ENCODE measurements around the gene C17orf50.

Gene C17orf50

DNA sequence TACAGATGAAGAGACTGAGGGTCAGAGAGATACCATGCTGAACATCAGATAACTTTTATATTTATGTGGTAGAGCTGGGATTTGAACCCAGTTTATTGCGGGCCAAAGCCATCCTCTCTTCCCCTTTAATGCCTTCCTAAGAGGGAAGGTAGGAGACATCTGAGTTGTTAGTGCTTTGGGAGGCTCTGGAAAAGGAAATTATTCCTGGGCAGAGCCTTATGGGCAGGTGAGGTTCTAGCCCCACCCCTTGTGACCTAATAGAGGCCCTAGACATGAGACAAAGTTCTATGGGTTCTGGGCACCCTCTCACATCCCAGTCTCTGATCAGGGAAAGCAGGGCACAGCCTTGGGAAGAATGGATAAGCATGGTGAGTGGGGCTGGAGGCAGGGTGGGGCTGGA is at the start of gene C17orf50:
Gene C17orf50 (plus strand): TSS at position 301 of the 400 bp plus-strand sequence. CDS start 55 bp downstream, at position 356.
- DNase-seq: no peak

GRCh38 chr17:35710950-35711349 is 49.7 kb upstream of the C17orf50 start:
- DNase-seq: no peak

DNA sequence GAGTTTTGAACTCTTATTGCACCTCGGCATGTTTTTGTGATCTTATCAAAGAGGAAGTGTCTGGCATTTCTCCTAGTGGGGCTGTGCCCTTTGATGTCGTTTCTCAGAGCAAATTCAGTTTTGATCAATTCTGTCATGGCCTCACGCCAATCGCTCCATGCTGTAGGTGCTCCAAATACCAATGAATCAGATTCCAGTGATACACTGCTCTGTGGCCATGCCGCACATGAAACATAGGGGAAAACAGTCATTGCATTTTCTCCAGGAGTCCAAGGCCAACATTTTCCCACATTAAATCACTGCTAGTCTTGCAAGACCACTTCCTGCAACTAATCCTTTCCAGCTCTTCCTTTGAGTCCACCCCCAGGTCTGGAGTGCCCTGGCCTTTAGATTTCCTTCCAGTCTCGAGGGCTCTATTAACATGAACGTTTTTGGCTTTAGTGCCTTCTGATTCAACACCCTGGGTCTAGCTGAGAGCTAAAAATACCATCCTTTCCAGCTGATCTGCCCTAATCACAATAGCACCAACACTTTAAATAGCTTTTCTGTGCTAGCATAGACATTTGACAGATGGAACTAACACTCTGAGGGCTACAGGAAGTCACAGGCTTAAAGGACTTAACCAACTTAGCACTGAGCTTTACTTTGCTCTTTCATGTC is 47.5 kb upstream of the C17orf50 start:
- no peak for DNase-seq

GRCh38 chr17:35714988-35715387 is 45.7 kb upstream of the C17orf50 start:
- no peak for DNase-seq

DNA sequence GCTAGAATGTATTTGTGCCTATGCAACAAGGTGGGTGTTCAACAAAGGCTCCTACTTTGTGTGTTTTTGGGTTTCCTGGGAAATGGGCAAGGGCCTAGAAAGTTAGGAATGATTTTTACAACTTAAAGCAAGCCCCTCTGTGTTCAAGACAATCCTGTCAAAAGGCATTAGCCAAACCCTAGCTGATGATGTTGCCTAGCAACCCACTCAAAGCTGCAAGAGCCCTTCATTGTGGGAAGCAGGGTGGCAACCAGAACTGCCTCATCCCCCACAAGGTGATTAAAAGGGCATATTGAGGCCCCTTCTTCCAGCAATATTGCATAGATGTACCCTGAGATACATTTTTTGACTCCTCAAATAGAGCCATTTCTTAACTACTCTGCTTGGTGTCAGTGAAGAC is 45.3 kb upstream of the C17orf50 start:
- no peak for DNase-seq

DNA sequence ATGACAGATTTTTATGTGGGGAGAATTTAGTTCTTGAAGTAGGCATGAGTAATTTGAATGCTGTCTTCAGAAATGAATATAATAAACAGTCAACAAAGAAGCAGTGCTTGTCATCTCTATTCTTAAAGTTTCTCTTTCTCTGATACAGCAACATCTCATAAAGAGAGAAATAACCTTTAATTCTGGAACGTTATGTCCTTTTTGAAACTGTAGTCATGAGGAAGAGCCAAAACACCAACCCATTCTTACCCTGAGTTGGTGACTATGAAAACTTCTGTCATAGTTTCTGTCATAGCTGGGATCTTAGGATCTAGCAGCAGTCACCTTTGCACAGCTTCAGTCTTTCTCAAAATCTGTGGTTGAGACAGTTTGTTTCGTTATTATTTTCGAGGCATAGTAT is 44.5 kb upstream of the C17orf50 start:
- DNase-seq: no peak

DNA sequence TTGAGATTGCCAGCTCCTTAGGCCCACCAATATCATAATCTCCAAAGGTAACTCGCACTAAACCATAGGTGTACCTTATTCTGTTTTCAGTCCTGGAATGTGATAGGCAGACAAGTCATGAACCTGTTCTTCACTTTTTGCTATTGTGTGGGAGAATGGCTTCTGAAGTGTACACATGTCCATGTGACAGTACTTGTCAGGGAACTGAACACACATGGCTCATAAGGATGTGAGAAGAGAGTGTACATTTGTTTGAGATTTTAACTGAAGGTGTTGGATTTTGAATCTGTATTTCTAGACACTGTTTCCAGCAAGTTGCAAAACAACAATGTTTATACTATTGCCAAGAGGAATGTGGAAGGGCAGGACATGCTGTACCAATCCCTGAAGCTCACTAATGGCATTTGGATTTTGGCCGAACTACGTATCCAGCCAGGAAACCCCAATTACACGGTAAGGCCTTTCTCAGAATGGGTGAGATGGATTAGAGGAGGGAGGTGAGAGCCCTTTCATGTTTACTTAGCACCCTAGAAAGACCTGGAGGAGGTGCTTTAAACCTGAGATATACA is 43.7 kb upstream of the C17orf50 start:
- DNase-seq: no peak

DNA sequence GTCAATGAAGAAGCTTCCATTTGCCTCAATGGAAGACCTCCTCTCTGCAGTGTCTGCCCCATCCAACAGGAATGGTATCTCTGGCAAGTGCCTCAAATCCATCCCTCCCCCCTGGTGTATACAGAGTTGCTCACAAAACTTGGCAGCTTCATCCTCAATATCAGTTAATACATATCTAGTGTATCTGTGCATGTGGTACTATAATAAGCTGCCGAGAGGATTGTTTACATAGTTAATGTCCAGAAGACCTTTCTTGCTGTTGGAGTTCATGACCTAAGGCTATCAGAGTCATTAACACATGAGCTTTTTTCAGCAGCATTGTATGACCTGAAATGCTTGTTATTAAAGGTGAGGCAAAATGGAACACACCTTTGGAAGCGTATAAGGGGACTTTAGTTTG is 43.2 kb upstream of the C17orf50 start:
- no peak for DNase-seq

- no peak for DNase-seq
Measured at GRCh38 chr17:35723735-35724134, 37.0 kb upstream of the C17orf50 start.

DNA sequence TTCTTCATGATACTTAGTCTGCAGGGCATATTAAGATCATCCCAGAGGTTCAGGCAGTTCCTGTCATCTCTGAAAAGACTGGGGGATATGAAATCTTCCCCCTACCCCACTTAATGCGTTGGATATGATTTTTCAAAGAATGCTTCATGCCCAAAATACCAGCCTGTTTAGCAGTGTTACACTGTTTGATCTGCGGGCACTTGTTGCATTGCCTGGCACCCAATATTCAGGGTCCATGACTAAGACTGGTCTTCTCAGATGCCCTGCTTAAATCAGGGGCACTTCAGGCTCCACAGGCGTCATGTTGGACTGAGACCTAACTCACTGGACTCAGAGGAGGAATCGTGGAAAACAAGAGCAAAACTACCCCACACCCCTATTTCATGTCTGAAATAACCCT is 35.6 kb upstream of the C17orf50 start:
- DNase-seq: no peak

GRCh38 chr17:35725802-35726126 is 34.9 kb upstream of the C17orf50 start:
- DNase-seq: no peak

- DNase-seq: no peak
Measured at GRCh38 chr17:35726127-35726952, 34.3 kb upstream of the C17orf50 start.

- DNase-seq: no peak
Measured at GRCh38 chr17:35726953-35727460, 33.7 kb upstream of the C17orf50 start.

- DNase-seq: no peak
Measured at GRCh38 chr17:35727635-35728034, 33.1 kb upstream of the C17orf50 start.

DNA sequence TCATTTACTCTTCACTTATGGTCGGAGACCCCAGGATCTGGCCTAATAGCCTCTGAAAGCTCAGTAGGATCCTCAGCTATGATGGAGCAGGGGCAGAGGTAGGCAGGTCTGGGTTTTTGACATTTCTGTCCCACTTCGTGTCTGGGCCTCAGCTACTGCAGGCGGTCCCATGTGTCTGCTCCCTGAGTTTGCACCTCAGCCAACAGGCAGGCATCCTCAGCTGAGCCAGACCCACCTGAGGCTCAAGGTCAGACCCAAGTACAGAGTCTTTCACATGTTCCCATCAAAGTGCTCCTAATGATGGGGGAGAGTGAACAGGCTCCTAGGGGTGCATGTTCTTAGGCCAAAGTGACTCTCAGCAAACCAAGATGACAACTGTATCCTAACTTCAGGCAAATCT is 32.1 kb upstream of the C17orf50 start:
- DNase-seq: no peak

DNA sequence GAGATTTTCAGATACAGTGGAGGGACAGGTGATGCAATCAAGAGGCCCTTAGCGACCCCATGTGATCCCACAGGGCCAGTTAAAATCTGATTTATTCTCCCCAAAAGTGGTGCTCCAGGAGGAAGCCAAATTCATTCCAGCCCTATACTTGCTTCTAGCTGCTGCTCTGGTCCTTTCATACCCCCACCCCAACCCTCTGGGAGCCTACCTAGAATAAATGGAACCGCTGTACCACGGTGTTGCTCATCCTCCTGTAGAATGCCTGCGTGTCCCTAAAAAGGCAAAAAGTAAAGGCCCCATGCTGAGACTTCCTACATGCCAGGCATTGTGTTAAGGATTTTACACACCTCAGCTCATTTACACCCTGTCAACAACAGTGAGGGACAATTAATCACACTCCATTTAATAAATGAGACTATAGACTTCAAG is 31.3 kb upstream of the C17orf50 start:
- no peak for DNase-seq

DNA sequence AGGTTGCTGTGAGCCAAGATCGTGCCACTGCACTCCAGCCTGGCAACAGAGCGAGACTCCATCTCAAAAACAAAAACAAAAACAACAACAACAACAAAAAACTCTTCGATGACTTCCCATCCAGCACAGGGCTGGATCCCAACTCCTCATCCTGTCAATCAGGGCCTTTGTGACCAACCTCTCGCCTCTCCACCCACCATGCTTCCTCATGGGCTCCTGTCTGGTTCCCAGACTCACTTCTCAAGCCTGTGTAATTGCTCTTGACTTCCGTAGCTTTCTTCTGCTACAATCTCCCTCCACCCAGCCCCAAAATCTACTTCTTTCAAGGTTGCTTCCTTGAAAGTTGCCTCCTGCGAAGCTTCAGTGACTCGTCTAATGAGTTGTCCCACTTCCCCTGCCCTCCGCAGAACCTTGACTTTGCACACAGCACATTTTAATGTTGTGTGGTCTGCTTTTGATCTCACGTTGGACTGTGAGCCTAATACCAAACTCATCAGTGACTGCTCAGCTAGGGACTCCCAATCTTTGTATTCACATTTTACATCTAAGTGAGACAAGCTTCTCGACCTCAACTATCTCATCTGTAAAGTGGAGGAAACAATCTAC is 30.2 kb upstream of the C17orf50 start:
- no peak for DNase-seq

- DNase-seq: peak; percentile 77
Measured at GRCh38 chr17:35731239-35731916, 29.3 kb upstream of the C17orf50 start, which contains the start of gene RASL10B. Gene RASL10B (plus strand): TSS chr17:35731639. CDS start chr17:35735185, 3,546 bp downstream.

- peak; percentile 53 for DNase-seq
Measured at GRCh38 chr17:35731917-35732805, 28.5 kb upstream of the C17orf50 start.

DNA sequence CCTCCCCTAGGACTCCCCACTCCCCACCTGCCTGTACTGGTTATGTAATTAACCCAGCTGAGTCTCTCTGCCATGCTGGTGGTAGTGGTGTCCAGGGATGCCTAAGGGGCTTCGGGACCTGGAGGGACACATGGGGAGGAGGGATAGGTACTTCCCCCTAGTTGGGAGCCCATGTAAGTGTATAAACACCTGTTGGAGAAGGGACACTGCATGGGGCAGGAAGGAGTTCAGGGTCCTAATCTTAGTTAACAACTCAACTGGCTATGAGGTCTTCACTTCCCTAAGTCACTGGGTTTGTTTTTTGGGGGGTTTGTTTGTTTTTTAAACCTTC is 27.9 kb upstream of the C17orf50 start:
- no peak for DNase-seq

GRCh38 chr17:35733366-35733765 is 27.3 kb upstream of the C17orf50 start:
- DNase-seq: no peak

DNA sequence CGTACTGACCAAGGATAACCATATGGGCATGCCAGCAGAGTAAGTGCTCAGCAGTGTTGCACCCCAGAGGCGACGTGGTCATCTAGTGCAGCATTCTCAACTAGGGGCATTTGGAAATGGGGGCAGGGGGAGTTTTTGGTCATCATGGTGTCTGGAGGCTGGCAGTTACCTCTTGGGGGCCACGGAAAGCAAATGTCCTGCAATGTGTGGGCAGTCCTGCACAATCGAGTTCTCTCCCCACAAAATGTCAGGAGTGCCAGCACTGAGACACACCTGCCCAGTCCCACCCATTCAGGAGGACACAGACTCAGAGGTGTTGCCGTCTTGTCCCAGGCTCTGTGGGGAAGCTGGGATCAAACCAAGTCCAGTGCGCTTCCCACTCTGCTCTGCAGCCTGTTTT is 26.3 kb upstream of the C17orf50 start:
- DNase-seq: no peak

Data from activated CD8-positive, alpha-beta memory T cell treated with anti-CD3 and anti-CD28 coated beads, Interleukin-2, amount 50 U/mL, for 48 hours (primary cell).